Right lung (tissue), 5 donors: Measurements from ENCODE around the gene NPAS3. TPM values are rescaled to one million over a fixed set of nuclear protein-coding genes. Genes with fewer than 3 reads are reported as not detected.

ENCODE experiments used
- DNase-seq, 2 donors: peaks; one replicate each; pipeline ENCODE4 v3.0.0-alpha.2; 2013
- polyA plus RNA-seq, 5 donors: library from polyadenylated mRNA; unstranded; fragments of 120-200 nt; gene quantifications; one replicate each; pipeline versions ENCODE4 v1.2.1 to v1.2.3, GENCODE V29; 2013; ENCODE audit warnings: inconsistent platforms in 1 of 5, low replicate concordance in 1 of 5; ENCODE audit not compliant: insufficient read length in 5 of 5, insufficient read depth in 1 of 5

Gene NPAS3
- polyA plus RNA-seq, 5 donors, result 0.56 to 0.77 (median 0.69) TPM

GRCh38 chr14:33249233-33249820 is 310.6 kb downstream of the NPAS3 start:
- no peak for DNase-seq

GRCh38 chr14:33250963-33251362 is 312.3 kb downstream of the NPAS3 start:
- no peak for DNase-seq

GRCh38 chr14:33254342-33254741 is 315.7 kb downstream of the NPAS3 start:
- no peak for DNase-seq

- peak in 1 of 2 donors; percentile 53 for DNase-seq
Observed at GRCh38 chr14:33254861-33255395, 316.2 kb downstream of the NPAS3 start.

DNA sequence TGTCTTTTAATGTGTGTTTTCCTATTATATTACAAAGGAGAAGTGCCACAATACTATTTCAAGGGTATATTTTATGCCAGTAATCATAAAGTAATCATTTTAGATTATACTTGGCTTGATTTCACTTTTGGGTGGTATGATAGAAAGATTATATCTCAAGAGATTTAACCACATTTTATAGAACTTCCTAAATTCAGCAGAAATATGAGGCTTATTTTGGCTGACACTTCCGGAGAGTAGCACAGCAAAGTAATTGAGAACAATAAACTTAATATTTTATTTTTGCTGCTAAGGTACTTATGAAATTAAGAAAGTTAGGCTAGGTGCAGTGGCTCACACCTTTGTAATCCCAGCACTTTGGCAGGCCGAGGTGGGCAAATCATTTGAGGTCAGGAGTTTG is 319.1 kb downstream of the NPAS3 start:
- no peak for DNase-seq

GRCh38 chr14:33259764-33260163 is 321.1 kb downstream of the NPAS3 start:
- no peak for DNase-seq

DNA sequence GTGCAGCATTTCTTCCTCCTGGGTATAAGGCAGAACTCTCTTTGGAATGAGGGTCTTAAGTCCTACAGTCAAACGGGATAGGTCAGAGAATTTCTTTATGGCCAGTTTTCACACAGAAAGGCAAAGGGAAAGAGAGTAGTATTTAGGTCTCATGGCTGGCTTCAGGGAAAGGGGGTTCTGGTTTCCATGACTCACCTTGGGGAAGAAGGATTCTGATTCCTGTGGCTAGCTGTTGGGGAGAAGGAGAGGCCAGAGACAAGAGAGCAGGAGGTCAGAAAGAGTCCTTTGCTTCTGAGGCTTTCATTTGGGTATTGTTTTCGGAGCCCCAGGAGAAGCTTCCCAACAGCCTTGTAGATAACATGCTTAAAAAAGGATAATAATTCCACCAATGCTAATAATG is 332.5 kb downstream of the NPAS3 start:
- DNase-seq, result no peak

- DNase-seq, result no peak
Observed at GRCh38 chr14:33271891-33272290, 333.2 kb downstream of the NPAS3 start.

DNA sequence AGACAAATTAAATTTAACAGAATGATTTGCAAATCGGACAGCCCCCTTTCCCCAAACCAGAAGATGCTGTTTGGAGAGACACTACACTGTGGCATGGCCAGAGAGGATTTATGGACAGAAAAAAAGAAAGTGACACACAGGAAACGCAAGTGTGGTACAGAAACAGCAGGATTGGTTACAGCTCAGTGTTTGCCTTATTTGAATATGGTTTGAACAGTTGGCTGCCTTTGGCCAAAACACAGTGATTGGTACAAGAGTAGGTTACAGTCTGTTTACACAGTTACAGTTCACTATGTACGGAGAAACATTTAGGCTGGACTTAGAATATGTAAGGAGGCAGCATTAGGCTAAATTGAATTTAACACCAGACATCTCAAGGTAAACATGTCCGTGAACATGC is 335.3 kb downstream of the NPAS3 start:
- DNase-seq, result no peak

DNA sequence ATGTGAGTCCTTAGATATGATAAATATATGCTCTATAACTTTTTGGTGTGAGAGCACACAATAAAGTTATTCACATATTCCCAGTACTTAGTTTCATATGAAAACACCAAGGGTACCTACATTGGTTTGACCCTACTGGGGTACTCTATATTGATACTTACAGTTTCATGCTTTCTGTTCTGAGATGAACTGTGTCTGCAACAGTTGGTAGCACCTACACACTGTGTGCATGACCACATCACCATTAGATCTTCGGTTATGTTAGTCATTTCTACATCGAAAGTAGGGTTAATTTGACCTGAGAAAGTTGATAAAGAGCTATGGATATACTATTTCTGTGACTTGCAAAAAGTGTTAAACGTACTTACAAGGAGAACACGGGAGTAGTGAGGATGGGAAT is 337.2 kb downstream of the NPAS3 start:
- DNase-seq, result no peak

GRCh38 chr14:33279865-33280264 is 341.2 kb downstream of the NPAS3 start:
- DNase-seq, result no peak

GRCh38 chr14:33280646-33281045 is 342.0 kb downstream of the NPAS3 start:
- no peak for DNase-seq

- peak; percentile 36 to 40 for DNase-seq
Observed at GRCh38 chr14:33282331-33283230, 343.9 kb downstream of the NPAS3 start.

- no peak for DNase-seq
Observed at GRCh38 chr14:33285902-33286700, 347.4 kb downstream of the NPAS3 start.

GRCh38 chr14:33287189-33287588 is 348.5 kb downstream of the NPAS3 start:
- DNase-seq, result no peak

GRCh38 chr14:33290641-33291040 is 352.0 kb downstream of the NPAS3 start:
- DNase-seq, result no peak

DNA sequence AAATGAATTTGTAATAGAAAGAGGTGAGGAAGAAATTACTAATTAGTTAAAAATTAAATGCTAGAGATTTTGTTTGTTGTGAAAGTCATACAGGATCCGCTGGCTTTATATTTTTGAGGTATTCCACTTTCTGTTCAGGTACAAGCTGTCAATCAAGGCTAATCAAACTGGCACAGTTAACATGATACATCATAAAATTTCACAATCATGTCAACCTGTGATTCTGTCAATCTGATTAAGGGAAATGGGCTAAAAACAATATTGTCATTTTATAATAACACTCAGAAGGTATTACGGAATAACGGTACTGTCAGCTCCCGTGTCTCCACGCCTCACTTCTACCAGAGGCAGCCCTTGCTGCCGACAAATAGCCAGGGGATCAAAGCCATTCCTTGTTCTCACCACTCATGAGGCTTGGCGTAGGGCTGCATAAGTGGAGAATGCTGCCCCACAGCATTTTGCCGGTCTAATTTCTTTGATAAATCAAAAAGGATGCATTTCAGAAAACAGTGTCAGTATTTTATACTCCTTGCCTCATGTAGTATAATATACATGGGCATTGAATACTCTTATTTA is 352.9 kb downstream of the NPAS3 start:
- DNase-seq, result no peak

DNA sequence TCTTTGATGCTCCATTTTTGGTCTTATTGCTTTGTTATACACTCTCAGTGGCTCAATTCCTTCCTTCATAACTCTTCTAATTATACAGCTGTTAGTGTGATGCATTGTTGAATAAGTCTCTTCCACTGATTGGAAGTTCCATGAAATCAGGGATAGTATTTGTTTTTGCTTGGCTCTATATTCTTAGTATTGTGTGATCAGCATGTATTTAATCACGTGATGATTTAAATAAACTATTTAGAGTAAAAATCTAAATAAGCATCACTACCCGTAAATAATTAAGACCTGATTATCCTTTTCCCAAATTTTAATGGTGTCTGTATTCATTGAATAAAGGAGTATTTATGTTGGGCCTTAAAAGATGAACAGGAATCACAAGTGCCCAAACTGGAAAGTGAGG is 355.7 kb downstream of the NPAS3 start:
- DNase-seq, result no peak

DNA sequence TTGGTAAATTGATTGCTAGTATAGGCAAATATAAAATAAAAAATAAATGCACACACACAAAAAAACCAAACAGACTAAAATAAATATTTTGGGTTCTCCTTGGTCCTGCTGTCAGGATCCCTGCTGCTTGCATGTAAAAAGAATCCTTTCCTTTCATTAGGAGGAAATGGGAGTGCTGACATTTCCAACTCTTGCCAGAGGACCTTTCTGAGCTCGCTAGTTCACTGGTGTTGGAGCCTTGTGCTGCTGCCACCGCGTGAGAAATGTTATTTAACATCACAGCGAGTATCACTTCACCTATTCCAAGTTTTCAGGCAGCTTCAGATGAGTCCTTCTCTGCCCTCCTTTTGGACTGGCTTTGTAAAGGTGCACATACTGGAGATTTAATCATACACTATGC is 358.9 kb downstream of the NPAS3 start:
- DNase-seq, result no peak

- DNase-seq, result peak in 1 of 2 donors; percentile 24
Observed at GRCh38 chr14:33307691-33308251, 369.1 kb downstream of the NPAS3 start.

DNA sequence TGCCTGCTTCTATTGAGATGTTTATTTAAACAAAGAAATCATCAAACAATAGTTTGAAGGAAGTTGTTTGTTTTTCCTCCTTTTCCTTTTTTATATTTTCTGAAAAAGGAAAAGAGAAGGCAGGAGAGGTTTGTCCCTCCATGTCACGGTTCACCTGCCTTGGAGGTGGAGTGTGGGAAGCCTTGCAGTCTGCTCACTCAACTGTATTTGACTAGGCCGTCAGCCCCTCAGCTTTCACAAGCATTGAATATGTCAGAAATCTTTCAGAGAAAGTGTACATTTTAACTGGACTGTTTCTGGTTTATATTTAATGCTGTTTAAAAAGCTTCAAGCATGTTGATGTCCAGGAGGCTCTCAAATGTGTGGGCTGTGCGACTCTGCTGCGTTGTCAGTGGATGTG is 370.4 kb downstream of the NPAS3 start:
- no peak for DNase-seq

- no peak for DNase-seq
Observed at GRCh38 chr14:33315217-33315616, 376.5 kb downstream of the NPAS3 start.
